A549 (cell line): ENCODE data around the gene LDLRAD3.

Source experiments
- BHLHE40 ChIP-seq: IDR thresholded peaks from 2 replicates; pipeline ENCODE4 v1.6.1; 2012; ENCODE audit warnings: low read depth, low read length, inconsistent platforms
- CEBPB ChIP-seq, 2 experiments: fragments of >200 bp in 1 of 2; sonication (Bioruptor Twin) in 1 of 2; formaldehyde crosslinking in 1 of 2; IDR thresholded peaks; 2 replicates each; pipeline ENCODE4 v1.6.1; 2012 to 2016
- MAZ ChIP-seq: fragments of 150-350 bp; IDR thresholded peaks from 2 replicates; pipeline ENCODE4 v1.6.1; 2014; ENCODE audit warnings: antibody characterized with exemption, low read depth, low read length, borderline replicate concordance
- PHF8 ChIP-seq: fragments of 200-600 bp; sonication (generic); IDR thresholded peaks from 2 replicates; pipeline ENCODE4 v1.6.1; 2016; ENCODE audit warnings: low read depth, mild to moderate bottlenecking, antibody characterized with exemption, moderate library complexity, borderline replicate concordance
- POLR2A ChIP-seq: IDR thresholded peaks from 2 replicates; pipeline ENCODE4 v1.6.1; 2012; ENCODE audit warnings: mild to moderate bottlenecking, low read length
- RFX5 ChIP-seq: fragments of 450-650 bp; IDR thresholded peaks from 2 replicates; pipeline ENCODE4 v1.7.1; 2014; ENCODE audit warnings: antibody characterized with exemption, mild to moderate bottlenecking, moderate library complexity
- RNF2 ChIP-seq: fragments of 200-600 bp; sonication (generic); IDR thresholded peaks from 2 replicates; pipeline ENCODE4 v1.6.1; 2016; ENCODE audit warnings: low read depth, mild to moderate bottlenecking, antibody characterized with exemption, moderate library complexity, borderline replicate concordance
- ZFP36 ChIP-seq: fragments of 450-650 bp; IDR thresholded peaks from 2 replicates; pipeline ENCODE4 v1.6.1; 2014; ENCODE audit warnings: borderline replicate concordance; ENCODE audit not compliant: partially characterized antibody
- TF ChIP-seq, protein P1 (sequence below): fragments of 450-650 bp; IDR thresholded peaks from 2 replicates; pipeline ENCODE4 v1.6.1; 2014; ENCODE audit warnings: antibody characterized with exemption
- TF ChIP-seq, protein P2 (sequence below): fragments of >200 bp; sonication (Bioruptor Twin); formaldehyde crosslinking; IDR thresholded peaks from 3 replicates; pipeline ENCODE4 v1.5.1; 2016
- TF ChIP-seq, protein P3 (sequence below): IDR thresholded peaks from 2 replicates; pipeline ENCODE4 v1.6.1; 2012
- TF ChIP-seq, protein P4 (sequence below): fragments of >200 bp; sonication (Bioruptor Twin); formaldehyde crosslinking; IDR thresholded peaks from 3 replicates; pipeline ENCODE4 v1.6.1; 2016

DNA sequence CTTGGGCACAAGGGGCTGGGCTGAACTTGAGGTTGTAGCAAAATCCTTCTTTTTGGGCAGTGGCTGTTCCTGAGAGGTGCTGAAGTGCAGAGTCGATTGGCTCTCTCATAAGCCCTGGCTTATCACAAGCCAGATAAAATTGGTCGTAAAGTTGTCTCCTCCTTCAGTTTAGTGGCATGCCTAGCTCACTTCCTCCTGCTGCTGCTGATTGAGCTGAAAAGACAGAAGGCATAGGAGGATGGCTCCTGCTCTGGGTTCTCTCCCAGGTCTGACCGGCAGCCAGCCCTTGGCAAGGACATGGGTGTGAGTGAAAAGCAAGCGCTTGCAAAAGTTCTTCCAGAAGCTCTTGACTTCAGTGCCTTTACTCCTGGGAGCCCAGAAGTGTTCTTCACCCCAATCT, 83.9 kb downstream of the LDLRAD3 start:
- TF ChIP-seq POLR2A (no peak), CEBPB (IDR thresholded peaks at IDR 0.05) (no peak), PHF8 (no peak), MAZ (no peak), RFX5 (no peak), RNF2 (no peak), ZFP36 (no peak), BHLHE40 (no peak)
- TF ChIP-seq, protein P1, sequence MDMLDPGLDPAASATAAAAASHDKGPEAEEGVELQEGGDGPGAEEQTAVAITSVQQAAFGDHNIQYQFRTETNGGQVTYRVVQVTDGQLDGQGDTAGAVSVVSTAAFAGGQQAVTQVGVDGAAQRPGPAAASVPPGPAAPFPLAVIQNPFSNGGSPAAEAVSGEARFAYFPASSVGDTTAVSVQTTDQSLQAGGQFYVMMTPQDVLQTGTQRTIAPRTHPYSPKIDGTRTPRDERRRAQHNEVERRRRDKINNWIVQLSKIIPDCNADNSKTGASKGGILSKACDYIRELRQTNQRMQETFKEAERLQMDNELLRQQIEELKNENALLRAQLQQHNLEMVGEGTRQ: no peak
- TF ChIP-seq, protein P2, sequence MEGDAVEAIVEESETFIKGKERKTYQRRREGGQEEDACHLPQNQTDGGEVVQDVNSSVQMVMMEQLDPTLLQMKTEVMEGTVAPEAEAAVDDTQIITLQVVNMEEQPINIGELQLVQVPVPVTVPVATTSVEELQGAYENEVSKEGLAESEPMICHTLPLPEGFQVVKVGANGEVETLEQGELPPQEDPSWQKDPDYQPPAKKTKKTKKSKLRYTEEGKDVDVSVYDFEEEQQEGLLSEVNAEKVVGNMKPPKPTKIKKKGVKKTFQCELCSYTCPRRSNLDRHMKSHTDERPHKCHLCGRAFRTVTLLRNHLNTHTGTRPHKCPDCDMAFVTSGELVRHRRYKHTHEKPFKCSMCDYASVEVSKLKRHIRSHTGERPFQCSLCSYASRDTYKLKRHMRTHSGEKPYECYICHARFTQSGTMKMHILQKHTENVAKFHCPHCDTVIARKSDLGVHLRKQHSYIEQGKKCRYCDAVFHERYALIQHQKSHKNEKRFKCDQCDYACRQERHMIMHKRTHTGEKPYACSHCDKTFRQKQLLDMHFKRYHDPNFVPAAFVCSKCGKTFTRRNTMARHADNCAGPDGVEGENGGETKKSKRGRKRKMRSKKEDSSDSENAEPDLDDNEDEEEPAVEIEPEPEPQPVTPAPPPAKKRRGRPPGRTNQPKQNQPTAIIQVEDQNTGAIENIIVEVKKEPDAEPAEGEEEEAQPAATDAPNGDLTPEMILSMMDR: no peak
- TF ChIP-seq, protein P3, sequence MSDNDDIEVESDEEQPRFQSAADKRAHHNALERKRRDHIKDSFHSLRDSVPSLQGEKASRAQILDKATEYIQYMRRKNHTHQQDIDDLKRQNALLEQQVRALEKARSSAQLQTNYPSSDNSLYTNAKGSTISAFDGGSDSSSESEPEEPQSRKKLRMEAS: no peak
- TF ChIP-seq, protein P4, sequence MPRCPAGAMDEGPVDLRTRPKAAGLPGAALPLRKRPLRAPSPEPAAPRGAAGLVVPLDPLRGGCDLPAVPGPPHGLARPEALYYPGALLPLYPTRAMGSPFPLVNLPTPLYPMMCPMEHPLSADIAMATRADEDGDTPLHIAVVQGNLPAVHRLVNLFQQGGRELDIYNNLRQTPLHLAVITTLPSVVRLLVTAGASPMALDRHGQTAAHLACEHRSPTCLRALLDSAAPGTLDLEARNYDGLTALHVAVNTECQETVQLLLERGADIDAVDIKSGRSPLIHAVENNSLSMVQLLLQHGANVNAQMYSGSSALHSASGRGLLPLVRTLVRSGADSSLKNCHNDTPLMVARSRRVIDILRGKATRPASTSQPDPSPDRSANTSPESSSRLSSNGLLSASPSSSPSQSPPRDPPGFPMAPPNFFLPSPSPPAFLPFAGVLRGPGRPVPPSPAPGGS: no peak
